ENCODE data around the gene SDF4.

- no peak for TF ChIP-seq CTCF (IDR thresholded peaks at IDR 0.05; ENCODE audit: low read depth, low read length, poor library complexity, severe bottlenecking)
- no peak for TF ChIP-seq EZH2phosphoT487 (IDR thresholded peaks at IDR 0.05; ENCODE audit: borderline replicate concordance, low read length)
These were observed 18.9 kb downstream of the SDF4 start for GRCh38 chr1:1212780-1213344.
